WTC11 (cell line): ENCODE data around the gene OTOA. TPM values are rescaled to one million over a fixed set of nuclear protein-coding genes. Genes with fewer than 3 reads are reported as not detected.

Experiments used
- ATAC-seq: fragments of 200-7000 bp; cut with Tn5 transposase; 2 replicates; pipeline ENCODE4 v1.10.0; 2021; ENCODE audit warnings: mild to moderate bottlenecking, moderate library complexity
- CTCF ChIA-PET: fragments of 300-600 bp; sonication (Branson Sonifier 250); formaldehyde crosslinking; loops from one replicate; lab custom pipeline; 2021; ENCODE audit warnings: antibody characterized with exemption; lab: Charles Lee
- POLR2A ChIA-PET: fragments of 350-600 bp; sonication (Branson Sonifier 250); formaldehyde crosslinking; loops from one replicate; lab custom pipeline; 2021; ENCODE audit warnings: antibody characterized with exemption; lab: Charles Lee
- DNase-seq: peaks from one replicate; pipeline ENCODE4 v3.0.0; 2021; ENCODE audit warnings: low spot score
- H3K27ac Mint-ChIP-seq: 2 replicates; pipeline ENCODE4 v1.8.0; 2021; ENCODE audit warnings: mixed read lengths
- H3K27me3 Mint-ChIP-seq: 2 replicates; pipeline ENCODE4 v1.8.0; 2021; ENCODE audit warnings: low read depth, mild to moderate bottlenecking, moderate library complexity, mixed read lengths
- H3K36me3 Mint-ChIP-seq: 2 replicates; pipeline ENCODE4 v1.8.0; 2021; ENCODE audit warnings: mixed read lengths
- H3K4me1 Mint-ChIP-seq: 2 replicates; pipeline ENCODE4 v1.8.0; 2022; ENCODE audit warnings: mixed read lengths
- H3K4me3 Mint-ChIP-seq: 2 replicates; pipeline ENCODE4 v1.8.0; 2021; ENCODE audit warnings: mild to moderate bottlenecking, moderate library complexity, mixed read lengths
- H3K9me3 Mint-ChIP-seq: 2 replicates; pipeline ENCODE4 v1.8.0; 2021; ENCODE audit warnings: mixed read lengths
- CBFB ChIP-seq: sonication (generic); formaldehyde crosslinking; IDR thresholded peaks from 2 replicates; pipeline ENCODE4 v1.8.1; 2022; ENCODE audit warnings: mild to moderate bottlenecking, low read depth, missing genetic modification reagents
- ELF4 ChIP-seq: sonication (generic); formaldehyde crosslinking; IDR thresholded peaks from 2 replicates; pipeline ENCODE4 v1.8.1; 2022; ENCODE audit warnings: low read depth, mild to moderate bottlenecking, moderate library complexity, missing genetic modification reagents
- EMX1 ChIP-seq: fragments of 250-450 bp; sonication (Bioruptor Pico); IDR thresholded peaks from 2 replicates; pipeline ENCODE4 v1.8.0; 2021; ENCODE audit warnings: mild to moderate bottlenecking
- ETV6 ChIP-seq: sonication (generic); formaldehyde crosslinking; IDR thresholded peaks from 2 replicates; pipeline ENCODE4 v1.8.1; 2022; ENCODE audit warnings: mild to moderate bottlenecking, missing genetic modification reagents
- FOXK1 ChIP-seq: sonication (generic); formaldehyde crosslinking; IDR thresholded peaks from 2 replicates; pipeline ENCODE4 v1.8.0; 2022; ENCODE audit warnings: mild to moderate bottlenecking, moderate library complexity, missing genetic modification reagents
- FOXP4 ChIP-seq: sonication (generic); formaldehyde crosslinking; IDR thresholded peaks from 2 replicates; pipeline ENCODE4 v1.8.0; 2022; ENCODE audit warnings: mild to moderate bottlenecking, missing genetic modification reagents
- IRF1 ChIP-seq: sonication (generic); formaldehyde crosslinking; IDR thresholded peaks from 2 replicates; pipeline ENCODE4 v1.8.0; 2023; ENCODE audit warnings: missing genetic modification reagents
- KAT7 ChIP-seq: sonication (generic); formaldehyde crosslinking; IDR thresholded peaks from 2 replicates; pipeline ENCODE4 v1.8.1; 2023; ENCODE audit warnings: missing genetic modification reagents, mild to moderate bottlenecking, borderline replicate concordance
- NFATC4 ChIP-seq: fragments of 250-450 bp; sonication (Bioruptor Pico); IDR thresholded peaks from 2 replicates; pipeline ENCODE4 v1.9.0; 2021; ENCODE audit warnings: mild to moderate bottlenecking
- OVOL2 ChIP-seq: fragments of 250-450 bp; sonication (Bioruptor Pico); IDR thresholded peaks from 2 replicates; pipeline ENCODE4 v1.9.0; 2021; ENCODE audit warnings: mild to moderate bottlenecking, borderline replicate concordance
- SOX15 ChIP-seq: fragments of 250-450 bp; sonication (Bioruptor Pico); IDR thresholded peaks from 2 replicates; pipeline ENCODE4 v1.9.0; 2021; ENCODE audit warnings: mild to moderate bottlenecking
- ZNF138 ChIP-seq: sonication (generic); formaldehyde crosslinking; conservative IDR thresholded peaks from 2 replicates; pipeline ENCODE4 v1.8.1; 2022; ENCODE audit warnings: mild to moderate bottlenecking, moderate library complexity, missing genetic modification reagents
- ZNF219 ChIP-seq: sonication (generic); formaldehyde crosslinking; IDR thresholded peaks from 2 replicates; pipeline ENCODE4 v1.8.0; 2023; ENCODE audit warnings: missing genetic modification reagents, mild to moderate bottlenecking, borderline replicate concordance
- ZNF263 ChIP-seq: sonication (generic); formaldehyde crosslinking; IDR thresholded peaks from 2 replicates; pipeline ENCODE4 v1.8.1; 2022; ENCODE audit warnings: low read depth, mild to moderate bottlenecking, moderate library complexity, missing genetic modification reagents
- ZNF317 ChIP-seq: sonication (generic); formaldehyde crosslinking; IDR thresholded peaks from 2 replicates; pipeline ENCODE4 v1.8.1; 2023; ENCODE audit warnings: low read depth, mild to moderate bottlenecking, moderate library complexity, missing genetic modification reagents, borderline replicate concordance
- ZNF396 ChIP-seq: fragments of 250-450 bp; sonication (Bioruptor Pico); IDR thresholded peaks from 2 replicates; pipeline ENCODE4 v1.8.0; 2021; ENCODE audit warnings: mild to moderate bottlenecking, moderate library complexity, borderline replicate concordance
- total RNA-seq: library from RNA; stranded (reverse); gene quantifications from 3 replicates; pipeline ENCODE4 v1.2.3, GENCODE V29; 2021
- TF ChIP-seq, protein P1 (sequence below): sonication (generic); formaldehyde crosslinking; IDR thresholded peaks from 2 replicates; pipeline ENCODE4 v1.8.1; 2022; ENCODE audit warnings: low read depth, missing genetic modification reagents, borderline replicate concordance
- TF ChIP-seq, protein P2 (sequence below): sonication (generic); formaldehyde crosslinking; IDR thresholded peaks from 2 replicates; pipeline ENCODE4 v1.8.0; 2022; ENCODE audit warnings: mild to moderate bottlenecking, missing genetic modification reagents
- TF ChIP-seq, protein P3 (sequence below): fragments of 250-450 bp; sonication (Bioruptor Pico); conservative IDR thresholded peaks from 2 replicates; pipeline ENCODE4 v1.9.0; 2021; ENCODE audit warnings: mild to moderate bottlenecking
- TF ChIP-seq, protein P4 (sequence below): sonication (generic); formaldehyde crosslinking; IDR thresholded peaks from 2 replicates; pipeline ENCODE4 v1.8.1; 2022; ENCODE audit warnings: mild to moderate bottlenecking, missing genetic modification reagents, moderate library complexity, borderline replicate concordance

The OTOA gene
- total RNA-seq, 1 experiment from 2014 or later: 0.11 TPM

DNA sequence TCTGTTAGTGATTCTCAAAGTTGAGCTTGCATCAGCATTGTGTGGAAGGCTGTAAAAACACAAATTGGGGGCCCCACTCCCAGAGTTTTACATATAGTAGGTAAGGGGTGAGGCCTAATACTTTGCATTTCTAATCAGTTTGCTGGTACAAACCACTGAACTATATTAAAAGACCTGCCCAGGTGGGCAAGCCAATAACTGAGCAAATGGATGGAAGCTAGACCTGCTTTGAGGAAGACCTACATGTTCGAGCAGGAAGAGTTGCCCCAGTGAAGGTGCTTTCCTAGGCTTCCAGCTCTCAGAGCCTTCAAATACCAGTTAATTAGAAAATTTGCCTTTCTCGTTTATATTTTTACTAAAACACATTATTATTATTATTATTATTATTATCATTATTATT, 56.8 kb downstream of the OTOA start:
- no peak for TF ChIP-seq ETV6 (CRISPR knock-in tag)
- no peak for TF ChIP-seq ZNF317 (CRISPR knock-in tag)
- no peak for TF ChIP-seq SOX15 (CRISPR knock-in tag)
- ChIA-PET POLR2A (no interaction called here), CTCF (interaction anchor here (1.3 to 1.9 kb wide), 2 partner anchors 36 to 63 kb away, joined by 4 to 8 read pairs; no protein-coding TSS in a partner anchor)
- Mint-ChIP-seq H3K9me3 (peaks cover 15% of the 10 kb centered on the region), H3K36me3 (no peaks in the 10 kb centered on the region), H3K27ac (no peak overlapping the region), H3K4me1 (no peaks in the 10 kb centered on the region), H3K4me3 (no peak overlapping the region), H3K27me3 (peaks cover 6% of the 10 kb centered on the region; the same call in 1 of the 2 replicates)
- DNase-seq (no peak), ATAC-seq (no peak)

- no peak overlapping the region for H3K27ac Mint-ChIP-seq
- DNase-seq: no peak
- CTCF ChIA-PET: no interaction called here
- H3K9me3 Mint-ChIP-seq: peaks cover 22% of the 10 kb centered on the region
- no peak overlapping the region for H3K4me3 Mint-ChIP-seq
- H3K4me1 Mint-ChIP-seq: no peaks in the 10 kb centered on the region
- ATAC-seq: no peak
- no peak for TF ChIP-seq FOXP4
- POLR2A ChIA-PET: no interaction called here
- H3K36me3 Mint-ChIP-seq: no peaks in the 10 kb centered on the region
- H3K27me3 Mint-ChIP-seq: peaks cover 6% of the 10 kb centered on the region; the same call in 1 of the 2 replicates
Measured at GRCh38 chr16:21722771-21723455, 59.1 kb downstream of the OTOA start.

GRCh38 chr16:21723532-21723931, 59.8 kb downstream of the OTOA start:
- H3K4me1 Mint-ChIP-seq: no peaks in the 10 kb centered on the region
- TF ChIP-seq SOX15 (CRISPR knock-in tag) (no peak), NFATC4 (CRISPR knock-in tag) (no peak), EMX1 (no peak), IRF1 (no peak), ZNF396 (CRISPR knock-in tag) (no peak), FOXK1 (CRISPR knock-in tag) (no peak), ZNF263 (CRISPR knock-in tag) (no peak)
- TF ChIP-seq, protein P1, sequence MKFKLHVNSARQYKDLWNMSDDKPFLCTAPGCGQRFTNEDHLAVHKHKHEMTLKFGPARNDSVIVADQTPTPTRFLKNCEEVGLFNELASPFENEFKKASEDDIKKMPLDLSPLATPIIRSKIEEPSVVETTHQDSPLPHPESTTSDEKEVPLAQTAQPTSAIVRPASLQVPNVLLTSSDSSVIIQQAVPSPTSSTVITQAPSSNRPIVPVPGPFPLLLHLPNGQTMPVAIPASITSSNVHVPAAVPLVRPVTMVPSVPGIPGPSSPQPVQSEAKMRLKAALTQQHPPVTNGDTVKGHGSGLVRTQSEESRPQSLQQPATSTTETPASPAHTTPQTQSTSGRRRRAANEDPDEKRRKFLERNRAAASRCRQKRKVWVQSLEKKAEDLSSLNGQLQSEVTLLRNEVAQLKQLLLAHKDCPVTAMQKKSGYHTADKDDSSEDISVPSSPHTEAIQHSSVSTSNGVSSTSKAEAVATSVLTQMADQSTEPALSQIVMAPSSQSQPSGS (CRISPR knock-in tag): no peak
- TF ChIP-seq, all 79 proteins: peak for 0
- peaks cover 6% of the 10 kb centered on the region; the same call in 1 of the 2 replicates for H3K27me3 Mint-ChIP-seq
- no peak overlapping the region for H3K4me3 Mint-ChIP-seq
- H3K9me3 Mint-ChIP-seq: peaks cover 22% of the 10 kb centered on the region
- ATAC-seq (no peak), DNase-seq (no peak)
- H3K36me3 Mint-ChIP-seq: no peaks in the 10 kb centered on the region
- H3K27ac Mint-ChIP-seq: no peak overlapping the region
- ChIA-PET POLR2A (no interaction called here), CTCF (no interaction called here)

DNA sequence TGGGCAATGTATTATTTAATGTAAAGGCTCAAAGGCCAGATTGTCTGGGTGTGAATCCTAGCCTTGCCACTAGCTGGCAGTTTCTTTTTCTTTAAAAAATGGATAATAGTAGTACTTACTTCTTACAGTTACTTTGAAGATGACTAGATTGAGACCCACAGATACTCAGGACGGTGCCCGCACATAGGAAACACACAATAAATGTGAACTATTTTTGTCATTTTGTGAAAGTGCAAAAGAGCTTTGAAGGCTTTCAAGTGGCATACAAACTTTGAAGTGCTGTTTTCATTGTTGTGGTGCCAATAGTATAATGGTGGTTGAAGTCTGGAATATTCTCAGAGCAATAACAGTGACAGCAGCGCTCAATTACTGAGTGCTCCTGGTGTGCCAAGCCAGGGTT, 63.6 kb downstream of the OTOA start:
- CTCF ChIA-PET: no interaction called here
- POLR2A ChIA-PET: no interaction called here
- Mint-ChIP-seq H3K27ac (no peak overlapping the region), H3K4me1 (no peaks in the 10 kb centered on the region), H3K9me3 (peaks cover 22% of the 10 kb centered on the region), H3K27me3 (peaks cover 6% of the 10 kb centered on the region; the same call in 1 of the 2 replicates), H3K4me3 (no peak overlapping the region), H3K36me3 (no peaks in the 10 kb centered on the region)
- TF ChIP-seq, protein P2, sequence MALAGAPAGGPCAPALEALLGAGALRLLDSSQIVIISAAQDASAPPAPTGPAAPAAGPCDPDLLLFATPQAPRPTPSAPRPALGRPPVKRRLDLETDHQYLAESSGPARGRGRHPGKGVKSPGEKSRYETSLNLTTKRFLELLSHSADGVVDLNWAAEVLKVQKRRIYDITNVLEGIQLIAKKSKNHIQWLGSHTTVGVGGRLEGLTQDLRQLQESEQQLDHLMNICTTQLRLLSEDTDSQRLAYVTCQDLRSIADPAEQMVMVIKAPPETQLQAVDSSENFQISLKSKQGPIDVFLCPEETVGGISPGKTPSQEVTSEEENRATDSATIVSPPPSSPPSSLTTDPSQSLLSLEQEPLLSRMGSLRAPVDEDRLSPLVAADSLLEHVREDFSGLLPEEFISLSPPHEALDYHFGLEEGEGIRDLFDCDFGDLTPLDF: no peak
- TF ChIP-seq, protein P3, sequence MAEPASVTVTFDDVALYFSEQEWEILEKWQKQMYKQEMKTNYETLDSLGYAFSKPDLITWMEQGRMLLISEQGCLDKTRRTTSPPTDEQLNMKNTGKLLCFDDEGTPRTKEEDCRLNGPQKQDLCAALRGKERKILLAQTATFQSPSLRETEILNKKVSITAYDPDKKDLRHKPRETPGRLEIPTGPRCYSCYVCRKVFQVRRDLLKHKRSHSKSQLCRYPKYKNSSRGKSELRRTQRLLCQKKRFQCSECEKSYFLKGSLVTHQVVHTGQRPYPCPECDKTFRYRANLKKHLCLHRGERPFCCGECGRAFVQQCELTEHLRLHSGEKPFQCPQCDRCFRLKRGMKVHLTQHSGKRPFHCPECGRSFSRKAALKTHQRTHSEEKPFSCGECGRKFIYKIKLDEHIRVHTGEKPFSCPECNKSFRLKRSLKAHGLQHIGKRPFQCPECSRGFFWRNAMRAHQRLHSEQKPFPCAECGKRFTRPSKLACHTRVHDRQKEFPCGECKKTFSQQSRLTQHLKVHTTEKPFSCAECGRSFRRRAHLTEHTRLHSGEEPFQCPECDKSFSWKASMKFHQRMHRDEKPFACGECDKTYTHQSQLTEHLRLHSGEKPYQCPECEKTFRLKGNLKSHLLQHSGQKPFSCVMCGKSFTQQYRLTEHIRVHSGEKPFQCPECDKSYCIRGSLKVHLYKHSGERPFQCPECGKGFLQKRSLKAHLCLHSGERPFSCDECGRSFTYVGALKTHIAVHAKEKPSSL (CRISPR knock-in tag): no peak
- no peak for TF ChIP-seq ZNF138 (CRISPR knock-in tag)
- TF ChIP-seq CBFB (CRISPR knock-in tag): no peak
- TF ChIP-seq NFATC4 (CRISPR knock-in tag): no peak
- no peak for TF ChIP-seq KAT7 (CRISPR knock-in tag)
- TF ChIP-seq, protein P4, sequence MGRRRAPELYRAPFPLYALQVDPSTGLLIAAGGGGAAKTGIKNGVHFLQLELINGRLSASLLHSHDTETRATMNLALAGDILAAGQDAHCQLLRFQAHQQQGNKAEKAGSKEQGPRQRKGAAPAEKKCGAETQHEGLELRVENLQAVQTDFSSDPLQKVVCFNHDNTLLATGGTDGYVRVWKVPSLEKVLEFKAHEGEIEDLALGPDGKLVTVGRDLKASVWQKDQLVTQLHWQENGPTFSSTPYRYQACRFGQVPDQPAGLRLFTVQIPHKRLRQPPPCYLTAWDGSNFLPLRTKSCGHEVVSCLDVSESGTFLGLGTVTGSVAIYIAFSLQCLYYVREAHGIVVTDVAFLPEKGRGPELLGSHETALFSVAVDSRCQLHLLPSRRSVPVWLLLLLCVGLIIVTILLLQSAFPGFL (CRISPR knock-in tag): no peak
- TF ChIP-seq OVOL2 (CRISPR knock-in tag): no peak
- no peak for TF ChIP-seq ELF4 (CRISPR knock-in tag)
- no peak for TF ChIP-seq ZNF219 (CRISPR knock-in tag)
- DNase-seq (no peak), ATAC-seq (no peak)
